NCI-H2196 treated with DMSO at 0.1 percent for 48 hours (cell line): ENCODE results near the gene WWC2.

Source experiments
- DNase-seq: peaks from one replicate; lab custom pipeline; 2025; ENCODE audit not compliant: unreplicated experiment; lab: John Stamatoyannopoulos, UW

Gene WWC2

GRCh38 chr4:183253451-183253850 lies 154.4 kb downstream of the WWC2 start:
- DNase-seq, result no peak

GRCh38 chr4:183254162-183254561 lies 155.1 kb downstream of the WWC2 start:
- no peak for DNase-seq

GRCh38 chr4:183255487-183255886 lies 156.4 kb downstream of the WWC2 start:
- DNase-seq, result no peak

GRCh38 chr4:183256343-183256742 lies 157.3 kb downstream of the WWC2 start:
- DNase-seq, result no peak

GRCh38 chr4:183256756-183257385 lies 157.8 kb downstream of the WWC2 start:
- DNase-seq, result peak; percentile 0

GRCh38 chr4:183257808-183258207 lies 158.8 kb downstream of the WWC2 start:
- DNase-seq, result no peak

- no peak for DNase-seq
Observed at GRCh38 chr4:183260491-183261151, 161.6 kb downstream of the WWC2 start.

- DNase-seq, result peak; percentile 37
Observed at GRCh38 chr4:183261953-183262775, 163.1 kb downstream of the WWC2 start.

- no peak for DNase-seq
Observed at GRCh38 chr4:183262776-183263100, 163.7 kb downstream of the WWC2 start.

- no peak for DNase-seq
Observed at GRCh38 chr4:183263787-183264386, 164.8 kb downstream of the WWC2 start.

GRCh38 chr4:183264614-183265013 lies 165.6 kb downstream of the WWC2 start:
- no peak for DNase-seq

- no peak for DNase-seq
Observed at GRCh38 chr4:183266371-183266770, 167.3 kb downstream of the WWC2 start.

GRCh38 chr4:183268556-183268955 lies 169.5 kb downstream of the WWC2 start:
- DNase-seq, result no peak

- no peak for DNase-seq
Observed at GRCh38 chr4:183272384-183272783, 173.3 kb downstream of the WWC2 start.

- DNase-seq, result no peak
Observed at GRCh38 chr4:183276106-183276505, 177.0 kb downstream of the WWC2 start.

- no peak for DNase-seq
Observed at GRCh38 chr4:183284258-183284785, 185.3 kb downstream of the WWC2 start.

GRCh38 chr4:183284965-183285364 lies 185.9 kb downstream of the WWC2 start:
- DNase-seq, result no peak

- DNase-seq, result no peak
Observed at GRCh38 chr4:183285886-183286285, 186.8 kb downstream of the WWC2 start.

GRCh38 chr4:183286590-183287308 lies 187.7 kb downstream of the WWC2 start:
- no peak for DNase-seq

- no peak for DNase-seq
Observed at GRCh38 chr4:183287309-183287659, 188.2 kb downstream of the WWC2 start.

GRCh38 chr4:183287677-183288076 lies 188.6 kb downstream of the WWC2 start:
- DNase-seq, result no peak
